Progenitor cell of endocrine pancreas (in vitro differentiated cells): Measurements from ENCODE around the gene SETD1A. TPM values are rescaled to one million over a fixed set of nuclear protein-coding genes. Genes with fewer than 3 reads are reported as not detected.
A peak's percentile ranks its signal among the peaks of the same experiment; 100 is the strongest.
"Not testable (repeated sequence)": the region's sequence is repeated elsewhere in the genome, so short reads cannot be mapped to it uniquely, and the experiment has no call there.

Experiments
- DNase-seq: peaks from one replicate; pipeline ENCODE4 v3.0.0; 2021; ENCODE audit warnings: low spot score; ENCODE audit not compliant: unreplicated experiment
- H3K27ac Mint-ChIP-seq: 2 replicates; pipeline ENCODE4 v1.8.0; 2021; ENCODE audit warnings: mild to moderate bottlenecking, moderate library complexity, mixed read lengths
- H3K27me3 Mint-ChIP-seq: 2 replicates; pipeline ENCODE4 v1.8.0; 2021; ENCODE audit warnings: mixed read lengths
- H3K36me3 Mint-ChIP-seq: 2 replicates; pipeline ENCODE4 v1.8.0; 2022; ENCODE audit warnings: mixed read lengths; ENCODE audit not compliant: insufficient read depth
- H3K4me1 Mint-ChIP-seq: 2 replicates; pipeline ENCODE4 v1.8.0; 2021; ENCODE audit warnings: low read depth, mixed read lengths
- H3K4me3 Mint-ChIP-seq: 2 replicates; pipeline ENCODE4 v1.8.0; 2021; ENCODE audit warnings: low read depth, mild to moderate bottlenecking, moderate library complexity, mixed read lengths
- H3K9me3 Mint-ChIP-seq: 2 replicates; pipeline ENCODE4 v1.8.0; 2021; ENCODE audit warnings: low read depth, mixed read lengths
- CTCF ChIP-seq: fragments of 200-600 bp; sonication (generic); IDR thresholded peaks from one replicate; pipeline ENCODE4 v1.5.0; 2021; ENCODE audit warnings: antibody characterized with exemption, mild to moderate bottlenecking; ENCODE audit not compliant: unreplicated experiment
- total RNA-seq: library from RNA; stranded (reverse); gene quantifications from 2 replicates; pipeline ENCODE4 v1.2.1, GENCODE V29; 2021

Gene SETD1A
- total RNA-seq, 1 donor from 2014 or later: 27.7 TPM

DNA sequence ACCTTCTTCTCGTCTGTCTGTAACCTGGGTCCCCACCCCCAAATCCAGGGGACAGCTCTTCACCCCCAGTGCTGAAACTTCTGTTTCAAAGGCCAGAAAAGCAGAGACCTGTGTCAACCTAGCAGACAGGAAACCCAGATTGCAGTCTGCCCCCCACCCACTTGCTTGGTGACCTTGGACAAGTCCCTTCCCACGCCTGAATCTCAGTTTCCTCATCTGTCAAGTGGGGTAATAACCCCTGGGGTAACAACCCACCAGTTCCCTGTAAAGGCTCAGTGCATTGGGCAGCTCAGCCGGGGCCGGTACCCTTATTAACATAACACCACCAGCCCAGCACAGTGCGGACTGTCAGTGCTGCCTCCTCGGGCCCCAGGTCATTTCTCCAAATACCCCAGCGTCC is 51.6 kb downstream of the SETD1A start:
- no peak for DNase-seq
- no peaks in the 10 kb centered on the region for H3K9me3 Mint-ChIP-seq
- no peak overlapping the region for H3K27ac Mint-ChIP-seq
- H3K4me1 Mint-ChIP-seq: peaks cover 2% of the 10 kb centered on the region
- H3K36me3 Mint-ChIP-seq: no peaks in the 10 kb centered on the region
- no peak overlapping the region for H3K4me3 Mint-ChIP-seq
- H3K27me3 Mint-ChIP-seq: peaks cover 57% of the 10 kb centered on the region
- TF ChIP-seq CTCF: no peak

GRCh38 chr16:31009894-31010584 is 52.5 kb downstream of the SETD1A start:
- no peak for DNase-seq
- H3K9me3 Mint-ChIP-seq: no peaks in the 10 kb centered on the region
- no peaks in the 10 kb centered on the region for H3K36me3 Mint-ChIP-seq
- peaks cover 64% of the 10 kb centered on the region for H3K27me3 Mint-ChIP-seq
- no peak overlapping the region for H3K27ac Mint-ChIP-seq
- TF ChIP-seq CTCF: no peak
- H3K4me3 Mint-ChIP-seq: peak overlapping the region; percentile 40
- peaks cover 2% of the 10 kb centered on the region for H3K4me1 Mint-ChIP-seq

GRCh38 chr16:31010585-31011325 is 53.2 kb downstream of the SETD1A start, which contains the start of gene STX1B:
Gene STX1B, minus strand, starts transcription at chr16:31010638. Its CDS starts 242 bp downstream, at chr16:31010396.
- no peak for TF ChIP-seq CTCF
- H3K4me3 Mint-ChIP-seq: peak within 1 kb of the TSS; percentile 64
- peaks cover 65% of the 10 kb centered on the region for H3K27me3 Mint-ChIP-seq
- H3K27ac Mint-ChIP-seq: no peak within 1 kb of the TSS
- H3K4me1 Mint-ChIP-seq: peaks cover 2% of the 10 kb centered on the region
- DNase-seq: no peak
- H3K36me3 Mint-ChIP-seq: no peaks in the 10 kb centered on the region
- no peaks in the 10 kb centered on the region for H3K9me3 Mint-ChIP-seq

DNA sequence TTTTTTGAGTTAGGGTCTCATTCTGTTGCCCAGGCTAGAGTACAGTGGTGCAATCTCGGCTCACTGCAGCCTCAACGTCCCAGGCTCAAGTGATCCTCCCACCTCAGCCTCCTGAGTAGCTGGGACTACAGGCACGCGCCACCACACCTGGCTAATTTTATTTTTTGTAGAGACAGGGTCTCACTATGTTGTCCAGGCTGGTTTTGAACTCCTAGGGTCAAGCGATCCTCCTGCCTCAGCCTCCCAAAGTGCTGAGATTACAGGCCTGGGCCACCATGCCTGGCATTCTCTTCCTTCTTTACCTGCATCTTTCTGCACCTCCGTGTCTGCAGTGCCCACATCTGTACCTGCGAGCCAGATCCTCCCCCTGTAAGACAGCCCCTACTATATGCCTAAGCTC is 54.3 kb downstream of the SETD1A start:
- not testable (repeated sequence) for H3K36me3 Mint-ChIP-seq, H3K9me3 Mint-ChIP-seq, DNase-seq, H3K27ac Mint-ChIP-seq, H3K4me1 Mint-ChIP-seq
- Mint-ChIP-seq H3K27me3 (peaks cover 61% of the 10 kb centered on the region), H3K4me3 (peak overlapping the region; percentile 37)

- not testable (repeated sequence) for H3K36me3 Mint-ChIP-seq, DNase-seq, H3K9me3 Mint-ChIP-seq, H3K4me1 Mint-ChIP-seq, H3K27ac Mint-ChIP-seq, H3K4me3 Mint-ChIP-seq
- H3K27me3 Mint-ChIP-seq: peaks cover 60% of the 10 kb centered on the region
Observed at GRCh38 chr16:31013292-31013691, 55.7 kb downstream of the SETD1A start.

DNA sequence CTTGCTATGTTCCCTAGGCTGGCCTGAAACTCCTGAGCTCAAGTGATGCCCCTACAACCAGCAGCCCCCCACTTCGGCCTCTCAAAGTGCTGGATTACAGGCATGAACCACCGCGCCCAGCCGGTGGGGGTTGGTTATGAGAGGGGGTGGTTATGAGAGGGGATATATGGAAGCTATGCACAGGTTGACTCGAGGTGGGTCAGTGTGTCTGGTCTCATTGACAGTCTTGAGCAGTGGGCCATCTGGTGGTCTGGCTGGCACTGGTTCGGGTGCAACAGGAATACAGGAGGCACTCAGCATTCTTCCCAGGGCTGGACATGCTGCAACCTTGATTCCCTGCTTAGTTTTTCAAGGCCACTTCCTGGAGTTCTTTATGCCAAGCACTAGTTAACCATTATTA is 58.5 kb downstream of the SETD1A start:
- Mint-ChIP-seq H3K27me3 (peaks cover 44% of the 10 kb centered on the region), H3K36me3 (no peaks in the 10 kb centered on the region), H3K27ac (no peak overlapping the region), H3K9me3 (no peaks in the 10 kb centered on the region), H3K4me1 (peaks cover 2% of the 10 kb centered on the region), H3K4me3 (no peak overlapping the region)
- no peak for TF ChIP-seq CTCF
- no peak for DNase-seq

DNA sequence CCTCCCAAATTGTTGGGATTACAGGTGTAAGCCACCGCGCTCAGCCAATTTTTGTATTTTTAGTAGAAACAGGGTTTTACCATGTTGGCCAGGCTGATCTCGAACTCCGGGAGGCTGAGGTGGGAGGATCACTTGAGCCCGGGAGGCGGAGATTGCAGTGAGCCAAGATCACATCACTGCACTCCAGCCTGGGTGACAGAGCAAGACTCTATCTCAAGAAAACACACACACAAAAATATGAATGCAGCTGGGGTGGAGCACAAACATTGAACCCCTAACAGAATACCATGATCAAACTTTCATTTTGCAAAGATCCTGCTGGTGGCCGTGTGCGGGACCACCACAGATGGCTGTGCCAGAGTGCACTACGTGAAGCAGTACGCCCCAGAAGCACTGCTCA is 60.2 kb downstream of the SETD1A start:
- not testable (repeated sequence) for H3K27ac Mint-ChIP-seq, DNase-seq, H3K36me3 Mint-ChIP-seq, H3K4me1 Mint-ChIP-seq, H3K9me3 Mint-ChIP-seq, H3K4me3 Mint-ChIP-seq
- H3K27me3 Mint-ChIP-seq: peaks cover 27% of the 10 kb centered on the region
